ENCODE measurements around the gene IPO11. TPM values are rescaled to one million over a fixed set of nuclear protein-coding genes. Genes with fewer than 3 reads are reported as not detected.

Gene IPO11
- total RNA-seq, 4 donors from 2014 or later, result 20.8 to 48.2 (median 23.6) TPM

- ATAC-seq (ENCODE audit: low FRiP score) (no peak), DNase-seq (ENCODE audit: low spot score) (no peak)
- TF ChIP-seq CTCF (IDR thresholded peaks at IDR 0.05), result no peak
Measured at GRCh38 chr5:62473209-62473608, 60.6 kb downstream of the IPO11 start.

- no peak for DNase-seq (ENCODE audit: low spot score)
- no peak for TF ChIP-seq CTCF (IDR thresholded peaks at IDR 0.05)
- ATAC-seq (ENCODE audit: low FRiP score), result no peak
Measured at GRCh38 chr5:62475072-62475471, 62.5 kb downstream of the IPO11 start.

GRCh38 chr5:62477801-62478200 is 65.2 kb downstream of the IPO11 start:
- no peak for TF ChIP-seq CTCF (IDR thresholded peaks at IDR 0.05)
- DNase-seq (ENCODE audit: low spot score), result no peak
- no peak for ATAC-seq (ENCODE audit: low FRiP score)

GRCh38 chr5:62483556-62483955 is 71.0 kb downstream of the IPO11 start:
- ATAC-seq (ENCODE audit: low FRiP score) (no peak), DNase-seq (ENCODE audit: low spot score) (no peak)
- no peak for TF ChIP-seq CTCF (IDR thresholded peaks at IDR 0.05)

GRCh38 chr5:62486672-62487071 is 74.1 kb downstream of the IPO11 start:
- TF ChIP-seq CTCF (IDR thresholded peaks at IDR 0.05), result no peak
- DNase-seq (ENCODE audit: low spot score) (no peak), ATAC-seq (ENCODE audit: low FRiP score) (no peak)

GRCh38 chr5:62488531-62488930 is 76.0 kb downstream of the IPO11 start:
- TF ChIP-seq CTCF (IDR thresholded peaks at IDR 0.05), result no peak
- ATAC-seq (ENCODE audit: low FRiP score) (no peak), DNase-seq (ENCODE audit: low spot score) (no peak)

- DNase-seq (ENCODE audit: low spot score), result no peak
- no peak for ATAC-seq (ENCODE audit: low FRiP score)
Measured at GRCh38 chr5:62489471-62489870, 76.9 kb downstream of the IPO11 start.

More at GRCh38 chr5:62489471-62489870, 76.9 kb downstream of the IPO11 start:
- TF ChIP-seq CTCF (IDR thresholded peaks at IDR 0.05), result no peak
